Measurements from ENCODE around the gene STX11. TPM values are rescaled to one million over a fixed set of nuclear protein-coding genes. Genes with fewer than 3 reads are reported as not detected.

STX11 gene
- polyA plus RNA-seq, 1 donor (not counting 4 experiments of a cell fraction or from before 2014, with no cell fraction given): 0.28 TPM

DNA sequence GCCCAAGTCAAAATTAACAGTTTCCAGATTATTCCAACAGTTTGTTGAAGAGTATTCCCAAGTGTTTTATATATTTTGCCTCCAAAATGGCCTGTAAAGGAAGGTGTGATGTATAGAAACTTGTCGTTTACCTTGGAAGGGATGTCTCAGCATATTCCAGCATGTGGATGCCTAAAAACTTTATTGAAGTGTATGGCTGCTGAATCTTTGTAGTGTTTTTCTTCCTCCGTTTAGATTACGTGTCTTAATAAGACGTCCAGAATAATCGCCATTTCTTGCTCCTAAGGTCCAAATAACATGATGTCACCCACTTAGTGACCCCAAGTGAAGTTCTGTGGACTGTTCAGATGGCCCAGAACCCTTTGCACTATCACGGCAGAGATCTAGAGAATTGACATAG lies 37.0 kb upstream of the STX11 start:
- TF ChIP-seq EZH2 (IDR thresholded peaks at IDR 0.05; ENCODE audit: low read length): no peak
- TF ChIP-seq, protein P1, sequence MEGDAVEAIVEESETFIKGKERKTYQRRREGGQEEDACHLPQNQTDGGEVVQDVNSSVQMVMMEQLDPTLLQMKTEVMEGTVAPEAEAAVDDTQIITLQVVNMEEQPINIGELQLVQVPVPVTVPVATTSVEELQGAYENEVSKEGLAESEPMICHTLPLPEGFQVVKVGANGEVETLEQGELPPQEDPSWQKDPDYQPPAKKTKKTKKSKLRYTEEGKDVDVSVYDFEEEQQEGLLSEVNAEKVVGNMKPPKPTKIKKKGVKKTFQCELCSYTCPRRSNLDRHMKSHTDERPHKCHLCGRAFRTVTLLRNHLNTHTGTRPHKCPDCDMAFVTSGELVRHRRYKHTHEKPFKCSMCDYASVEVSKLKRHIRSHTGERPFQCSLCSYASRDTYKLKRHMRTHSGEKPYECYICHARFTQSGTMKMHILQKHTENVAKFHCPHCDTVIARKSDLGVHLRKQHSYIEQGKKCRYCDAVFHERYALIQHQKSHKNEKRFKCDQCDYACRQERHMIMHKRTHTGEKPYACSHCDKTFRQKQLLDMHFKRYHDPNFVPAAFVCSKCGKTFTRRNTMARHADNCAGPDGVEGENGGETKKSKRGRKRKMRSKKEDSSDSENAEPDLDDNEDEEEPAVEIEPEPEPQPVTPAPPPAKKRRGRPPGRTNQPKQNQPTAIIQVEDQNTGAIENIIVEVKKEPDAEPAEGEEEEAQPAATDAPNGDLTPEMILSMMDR (optimal IDR thresholded peaks at IDR 0.05 in 1 of 3, IDR thresholded peaks at IDR 0.05 in 1 of 3, conservative IDR thresholded peaks at IDR 0.05 in 1 of 3; ENCODE audit: extremely low read depth in 1 of 3, insufficient read depth in 2 of 3, low read length in 3 of 3): no peak
- H2AFZ ChIP-seq (ENCODE audit: control insufficient read depth, low read length): no peak overlapping the region
- H3K9me1 ChIP-seq (ENCODE audit: control insufficient read depth, extremely low read depth, insufficient read depth, low read length): no peaks in the 10 kb centered on the region
- no peak overlapping the region for H3K9ac ChIP-seq (ENCODE audit: control insufficient read depth, extremely low read depth, insufficient read depth, low read length)
- no peak overlapping the region for H3K27ac ChIP-seq (ENCODE audit: control insufficient read depth, insufficient read depth, low read length)
- FAIRE-seq: no peak
- H3K4me3 ChIP-seq (ENCODE audit: control insufficient read depth in 2 of 3, extremely low read depth in 1 of 3, insufficient read depth in 2 of 3, low read depth in 1 of 3, low read length in 3 of 3): no peak overlapping the region
- H3K79me2 ChIP-seq (ENCODE audit: control insufficient read depth, insufficient read depth, low read length): no peaks in the 10 kb centered on the region
- no peaks in the 10 kb centered on the region for H3K9me3 ChIP-seq (ENCODE audit: control insufficient read depth, low read depth, low read length)
- H3K27me3 ChIP-seq (ENCODE audit: control insufficient read depth, extremely low read depth, insufficient read depth, low read length): no peaks in the 10 kb centered on the region
- no peaks in the 10 kb centered on the region for H4K20me1 ChIP-seq (ENCODE audit: control insufficient read depth, extremely low read depth, insufficient read depth, low read length)
- H3K4me2 ChIP-seq (ENCODE audit: control insufficient read depth, extremely low read depth, insufficient read depth, low read depth, low read length): no peak overlapping the region
- dilution Hi-C loops (cut with MboI; ENCODE audit: extremely low pct_ligation_motif_present, low sequenced_read_pairs): no loop called here
- H3K36me3 ChIP-seq (ENCODE audit: control insufficient read depth in 2 of 2, extremely low read depth in 1 of 2, insufficient read depth in 2 of 2, low read length in 2 of 2): no peaks in the 10 kb centered on the region
- H3K4me1 ChIP-seq (ENCODE audit: control insufficient read depth, extremely low read depth, insufficient read depth, low read length): no peaks in the 10 kb centered on the region
- DNase-seq (ENCODE audit: low read depth, low spot score): no peak

DNA sequence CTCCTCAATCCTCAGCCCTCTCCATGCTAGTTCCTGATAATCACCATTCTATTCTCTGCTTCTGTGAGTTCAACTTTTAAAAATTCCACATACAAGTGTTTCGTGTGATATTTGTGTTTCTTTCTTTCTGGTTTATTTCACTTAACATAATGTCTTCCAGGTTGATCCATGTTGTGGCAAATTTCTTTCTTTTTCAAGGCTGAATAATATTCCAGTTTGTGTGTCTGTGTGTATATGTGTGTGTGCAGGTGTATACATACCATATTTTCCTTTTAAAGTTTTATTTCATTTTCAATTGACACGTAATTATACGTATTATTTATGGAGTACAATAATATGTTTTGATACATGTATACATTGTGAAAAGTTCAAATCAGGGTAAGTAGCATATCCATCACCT lies 35.1 kb upstream of the STX11 start:
- Histone ChIP-seq H3K4me3 (ENCODE audit: control insufficient read depth in 2 of 3, extremely low read depth in 1 of 3, insufficient read depth in 2 of 3, low read depth in 1 of 3, low read length in 3 of 3) (no peak overlapping the region), H3K4me2 (ENCODE audit: control insufficient read depth, extremely low read depth, insufficient read depth, low read depth, low read length) (no peak overlapping the region), H3K9ac (ENCODE audit: control insufficient read depth, extremely low read depth, insufficient read depth, low read length) (no peak overlapping the region), H3K36me3 (ENCODE audit: control insufficient read depth in 2 of 2, extremely low read depth in 1 of 2, insufficient read depth in 2 of 2, low read length in 2 of 2) (no peaks in the 10 kb centered on the region), H3K4me1 (ENCODE audit: control insufficient read depth, extremely low read depth, insufficient read depth, low read length) (no peaks in the 10 kb centered on the region), H3K27ac (ENCODE audit: control insufficient read depth, insufficient read depth, low read length) (no peak overlapping the region), H3K9me3 (ENCODE audit: control insufficient read depth, low read depth, low read length) (no peaks in the 10 kb centered on the region), H3K27me3 (ENCODE audit: control insufficient read depth, extremely low read depth, insufficient read depth, low read length) (no peaks in the 10 kb centered on the region), H3K79me2 (ENCODE audit: control insufficient read depth, insufficient read depth, low read length) (no peaks in the 10 kb centered on the region), H2AFZ (ENCODE audit: control insufficient read depth, low read length) (no peak overlapping the region), H3K9me1 (ENCODE audit: control insufficient read depth, extremely low read depth, insufficient read depth, low read length) (no peaks in the 10 kb centered on the region), H4K20me1 (ENCODE audit: control insufficient read depth, extremely low read depth, insufficient read depth, low read length) (no peaks in the 10 kb centered on the region)
- no peak for TF ChIP-seq EZH2 (IDR thresholded peaks at IDR 0.05; ENCODE audit: low read length)
- TF ChIP-seq, protein P1 (optimal IDR thresholded peaks at IDR 0.05 in 1 of 3, IDR thresholded peaks at IDR 0.05 in 1 of 3, conservative IDR thresholded peaks at IDR 0.05 in 1 of 3; ENCODE audit: extremely low read depth in 1 of 3, insufficient read depth in 2 of 3, low read length in 3 of 3): no peak
- DNase-seq (ENCODE audit: low read depth, low spot score) (no peak), FAIRE-seq (no peak)
- dilution Hi-C loops (cut with MboI; ENCODE audit: extremely low pct_ligation_motif_present, low sequenced_read_pairs): no loop called here

Measured in keratinocyte (primary cell).